ENCODE data around the gene MEX3B.

- TF ChIP-seq POLR2A (IDR thresholded peaks at IDR 0.05) (no peak), CTCF (IDR thresholded peaks at IDR 0.05) (no peak)
Measured at GRCh38 chr15:82052751-82053150, 6.9 kb upstream of the MEX3B start.
